Stimulated activated CD4-positive, alpha-beta T cell treated with anti-CD3 and anti-CD28 coated beads, Interleukin-12 subunit alpha, Interleukin-12 subunit beta, amount 100 ng/mL, for 4 hours (primary cell): ENCODE results near the gene WASHC2C.
"Not testable (repeated sequence)": the region's sequence is repeated elsewhere in the genome, so short reads cannot be mapped to it uniquely, and the experiment has no call there.

Experiments used
- DNase-seq: peaks from one replicate; pipeline ENCODE4 v3.0.0-alpha.2; 2020

The WASHC2C gene

DNA sequence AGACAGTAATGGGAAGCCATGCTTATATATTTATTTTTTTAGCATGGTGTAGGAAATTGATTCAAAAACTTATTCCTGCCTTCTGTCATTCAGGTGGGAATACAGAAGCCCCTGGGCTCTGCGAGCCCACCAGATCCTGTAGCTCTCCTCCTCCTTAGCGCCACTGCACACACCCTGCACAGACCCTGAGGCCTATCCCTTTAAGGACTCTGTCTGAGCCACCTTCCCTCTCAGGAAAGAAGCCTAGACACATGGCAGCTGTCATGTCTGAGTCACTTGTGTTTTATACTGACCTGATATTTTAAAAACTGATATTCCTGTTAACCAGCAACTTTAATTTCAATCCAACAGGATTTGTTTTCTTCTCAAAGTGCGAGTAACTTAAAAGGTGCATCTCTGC, 36.0 kb downstream of the WASHC2C start:
- DNase-seq: not testable (repeated sequence)

- DNase-seq: not testable (repeated sequence)
Measured at GRCh38 chr10:45768334-45768733, 41.3 kb downstream of the WASHC2C start.

DNA sequence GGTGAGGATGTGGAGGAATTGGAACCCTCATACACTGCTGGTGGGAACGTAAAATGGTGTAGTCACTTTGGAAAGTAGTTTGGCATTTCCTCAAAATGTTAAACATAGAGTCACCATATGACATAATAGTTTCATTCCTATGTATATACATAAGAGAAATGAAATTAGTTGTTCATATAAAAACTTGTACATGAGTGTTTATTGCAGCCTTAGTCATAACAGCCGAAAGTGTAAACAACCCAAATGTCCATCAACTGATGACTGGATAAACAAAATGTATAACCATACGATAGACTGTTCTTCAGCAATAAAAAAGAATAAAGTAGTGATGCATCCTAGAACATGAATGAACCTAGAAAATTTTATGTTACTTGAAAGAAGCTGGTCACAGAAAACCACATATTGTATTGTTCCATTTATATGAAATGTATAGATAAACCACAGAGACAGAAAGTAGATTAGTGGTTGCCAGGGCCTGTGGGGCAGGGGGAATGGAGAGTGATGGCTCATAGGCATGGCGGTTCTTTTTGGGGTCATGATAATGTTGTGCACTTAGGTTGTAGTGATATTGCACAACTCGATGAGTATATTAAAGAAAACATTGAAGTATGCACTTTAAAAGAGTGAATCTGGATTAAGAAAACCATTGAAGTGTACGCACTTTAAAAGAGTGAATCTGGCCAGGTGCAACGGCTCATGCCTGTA, 44.8 kb downstream of the WASHC2C start:
- not testable (repeated sequence) for DNase-seq

DNA sequence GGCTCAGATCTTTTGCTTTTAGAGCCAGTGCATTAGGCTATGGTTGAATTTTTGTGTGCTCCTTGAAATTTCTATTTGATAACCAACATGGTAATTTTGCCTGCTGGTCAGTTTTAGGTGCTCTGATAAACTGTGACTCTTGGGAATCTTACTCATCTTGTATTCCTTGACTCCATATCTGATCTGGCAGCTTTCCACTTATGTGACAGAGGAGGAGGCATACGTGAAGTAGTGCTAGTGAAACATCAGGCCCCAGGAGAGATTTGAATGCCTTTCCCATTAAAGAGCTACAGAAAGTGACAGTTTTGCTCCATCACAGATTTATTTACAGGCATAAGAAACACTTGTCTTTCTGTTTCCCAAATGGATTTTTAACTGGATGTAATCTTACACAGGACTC, 59.2 kb downstream of the WASHC2C start:
- DNase-seq: not testable (repeated sequence)

- not testable (repeated sequence) for DNase-seq
Measured at GRCh38 chr10:45787212-45787741, 60.2 kb downstream of the WASHC2C start.

DNA sequence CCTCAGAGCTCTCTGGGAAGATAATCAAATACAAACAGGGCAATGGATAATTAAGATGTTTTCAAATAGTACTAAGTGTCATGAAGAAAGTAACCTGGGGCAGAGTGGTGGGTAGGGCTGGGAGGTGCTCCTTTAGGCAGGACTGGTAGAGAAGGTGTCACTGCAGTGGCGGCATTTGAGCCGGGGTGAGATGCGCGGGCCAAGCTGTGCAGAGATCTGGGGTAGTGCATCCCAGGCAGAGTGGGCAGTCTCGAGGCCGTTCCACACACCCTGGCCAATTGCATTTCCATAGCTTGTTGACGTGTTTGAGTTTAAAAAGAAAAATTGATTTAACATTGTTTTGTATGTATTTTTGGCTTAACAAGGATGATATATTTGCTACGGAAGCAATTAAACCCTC, 62.9 kb downstream of the WASHC2C start:
- DNase-seq: not testable (repeated sequence)

DNA sequence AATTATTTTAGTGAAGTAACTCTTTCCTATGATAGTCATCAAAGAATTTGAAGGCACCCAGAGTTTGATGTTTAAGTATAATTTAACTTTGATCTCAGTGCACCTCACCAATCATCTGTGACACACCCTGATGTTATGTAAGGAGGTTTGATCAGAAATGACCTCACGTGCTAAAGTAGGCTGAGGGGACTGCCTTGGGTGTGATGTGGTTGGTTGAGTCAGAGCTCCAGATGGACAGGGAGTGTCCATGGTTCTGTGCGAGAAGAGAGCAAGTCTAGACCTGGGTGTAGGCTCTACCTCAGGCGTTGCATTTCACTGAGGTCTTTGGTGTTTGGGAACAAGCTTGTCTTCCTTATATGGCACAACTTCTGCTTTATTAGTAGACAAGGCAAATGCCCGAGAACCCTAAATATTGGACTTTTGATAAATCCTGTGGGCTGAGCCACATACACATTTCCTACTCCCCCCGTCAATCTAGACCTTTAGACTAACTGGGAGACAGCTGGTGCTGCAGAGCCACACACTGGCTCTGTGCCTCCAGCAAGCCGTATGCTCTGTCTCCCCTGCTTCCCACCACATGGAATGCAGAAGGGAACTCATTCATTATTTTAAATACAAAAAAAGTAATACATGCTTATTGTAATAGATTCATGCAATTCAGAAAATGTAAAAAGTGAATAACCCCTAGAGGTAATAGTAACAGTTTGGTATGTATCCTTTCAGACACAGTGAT, 63.8 kb downstream of the WASHC2C start:
- not testable (repeated sequence) for DNase-seq

DNA sequence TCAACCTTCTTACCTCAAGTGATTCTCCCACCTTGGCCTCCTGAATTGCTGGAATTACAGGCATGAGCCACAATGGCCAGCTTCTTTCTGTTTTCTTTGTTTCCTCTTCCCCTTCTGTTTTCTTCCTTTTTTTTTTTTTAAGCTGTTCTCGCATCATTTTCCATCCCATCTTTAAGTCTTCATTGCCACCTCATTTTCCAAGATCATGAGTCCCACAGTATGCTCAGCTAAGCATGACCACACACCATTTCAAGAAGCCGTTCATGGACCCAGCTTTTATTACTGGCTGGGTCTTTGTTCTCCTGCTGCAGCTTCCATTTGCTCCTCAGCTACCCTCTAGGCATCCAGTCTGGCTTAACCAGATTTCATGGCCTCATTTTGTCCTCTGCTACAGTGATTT, 67.7 kb downstream of the WASHC2C start:
- not testable (repeated sequence) for DNase-seq

- DNase-seq: not testable (repeated sequence)
Measured at GRCh38 chr10:45803060-45804010, 76.3 kb downstream of the WASHC2C start.

- DNase-seq: not testable (repeated sequence)
Measured at GRCh38 chr10:45804996-45805395, 77.9 kb downstream of the WASHC2C start.

DNA sequence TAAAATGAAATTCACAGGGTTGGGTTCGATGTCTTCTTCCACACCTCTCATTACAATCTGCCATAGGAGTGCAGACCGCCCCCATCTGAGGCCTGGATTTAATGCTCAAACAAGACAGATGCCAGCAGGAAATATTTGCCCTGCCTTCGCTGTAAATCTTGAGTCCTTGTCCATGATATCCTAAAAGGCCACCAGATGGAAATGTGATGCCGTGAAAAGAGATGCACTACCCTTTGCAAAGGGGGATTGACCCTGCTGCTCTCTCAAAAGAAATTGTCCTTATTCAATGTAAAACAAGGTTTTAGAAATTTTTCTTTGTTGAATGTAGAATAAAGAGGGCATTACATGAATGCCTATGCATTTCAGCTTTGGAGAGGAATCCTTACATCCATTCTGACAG, 82.8 kb downstream of the WASHC2C start:
- DNase-seq: no peak

GRCh38 chr10:45811075-45811474, 84.0 kb downstream of the WASHC2C start:
- DNase-seq: no peak

GRCh38 chr10:45812959-45813358, 85.9 kb downstream of the WASHC2C start:
- not testable (repeated sequence) for DNase-seq

DNA sequence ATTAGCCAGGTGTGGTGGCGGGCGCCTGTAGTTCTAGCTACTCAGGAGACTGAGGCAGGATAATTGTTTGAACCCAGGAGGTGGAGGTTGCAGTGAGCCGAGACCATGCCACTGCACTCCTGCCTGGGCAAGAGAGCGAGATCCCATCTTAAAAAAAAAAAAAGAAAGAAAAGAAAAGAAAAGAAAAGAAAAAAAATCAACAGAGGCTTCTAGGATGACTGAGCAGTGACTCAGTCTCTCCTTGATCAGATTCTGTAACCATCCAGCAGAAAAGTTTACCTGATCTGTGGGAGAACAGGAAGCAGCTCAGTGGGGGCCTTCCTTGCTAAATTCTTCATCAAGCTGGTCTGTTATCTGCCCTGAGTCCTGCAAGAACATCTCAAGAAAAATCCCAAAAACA, 87.1 kb downstream of the WASHC2C start:
- not testable (repeated sequence) for DNase-seq

GRCh38 chr10:45817130-45817859, 90.2 kb downstream of the WASHC2C start:
- no peak for DNase-seq

GRCh38 chr10:45817912-45818311, 90.8 kb downstream of the WASHC2C start:
- no peak for DNase-seq

DNA sequence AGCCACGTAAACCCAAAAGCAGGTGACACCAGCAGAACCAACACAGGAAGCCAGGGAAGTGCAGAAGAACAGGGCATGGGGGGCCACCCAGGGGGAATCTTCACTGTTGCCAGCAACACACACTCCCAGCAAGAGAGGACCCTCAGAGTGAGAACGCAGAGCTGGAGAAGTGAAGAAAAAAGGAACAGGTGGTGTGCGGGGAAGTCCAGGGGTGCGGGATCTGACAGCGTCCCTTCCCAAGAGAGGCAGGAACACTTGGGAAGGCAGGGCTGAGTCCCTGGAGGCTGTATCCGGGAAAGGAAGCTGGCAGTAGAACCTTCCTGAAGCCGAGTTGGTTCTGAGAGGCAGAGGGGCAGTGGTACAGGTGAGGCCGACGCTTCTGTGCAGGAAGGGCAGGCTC, 92.5 kb downstream of the WASHC2C start:
- no peak for DNase-seq

DNA sequence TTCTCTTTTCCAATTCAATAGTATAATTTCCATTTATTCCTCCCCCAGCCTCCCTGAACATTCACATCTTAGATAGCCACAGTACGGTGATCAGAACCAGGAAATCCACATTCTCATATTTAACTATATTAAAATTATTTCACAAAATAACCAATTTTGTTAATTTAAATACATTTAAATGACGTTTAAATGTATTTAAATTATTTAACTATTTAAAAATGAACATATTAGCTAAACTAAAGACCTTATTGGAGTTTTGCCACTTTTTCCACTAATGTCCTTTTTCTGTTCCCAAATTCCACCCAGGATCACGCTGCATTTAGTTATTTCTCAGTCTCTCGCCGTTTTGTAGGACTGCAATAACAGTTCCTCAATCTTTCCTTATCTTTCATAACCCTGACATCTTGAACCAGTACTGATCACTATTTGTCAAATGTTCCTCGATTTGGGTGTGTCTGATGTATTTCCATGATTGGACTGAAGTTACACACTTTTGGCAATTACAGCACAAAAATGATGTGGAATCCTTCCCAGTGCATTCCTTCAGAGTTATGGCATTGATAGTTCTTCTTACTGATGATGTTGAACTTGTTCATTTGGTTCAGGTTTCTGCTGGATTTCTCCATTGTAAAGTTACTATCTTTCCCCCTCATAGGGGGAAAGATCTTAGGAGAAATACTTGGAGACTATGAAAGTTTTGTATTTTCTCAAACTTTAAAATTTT, 93.2 kb downstream of the WASHC2C start:
- not testable (repeated sequence) for DNase-seq

- not testable (repeated sequence) for DNase-seq
Measured at GRCh38 chr10:45822918-45823317, 95.9 kb downstream of the WASHC2C start.
